Measurements from ENCODE around the gene PPP2CA. TPM values are rescaled to one million over a fixed set of nuclear protein-coding genes. Genes with fewer than 3 reads are reported as not detected.

The PPP2CA gene
- total and polyA plus RNA-seq, 2 experiments from 2014 or later: 184 to 223 TPM

DNA sequence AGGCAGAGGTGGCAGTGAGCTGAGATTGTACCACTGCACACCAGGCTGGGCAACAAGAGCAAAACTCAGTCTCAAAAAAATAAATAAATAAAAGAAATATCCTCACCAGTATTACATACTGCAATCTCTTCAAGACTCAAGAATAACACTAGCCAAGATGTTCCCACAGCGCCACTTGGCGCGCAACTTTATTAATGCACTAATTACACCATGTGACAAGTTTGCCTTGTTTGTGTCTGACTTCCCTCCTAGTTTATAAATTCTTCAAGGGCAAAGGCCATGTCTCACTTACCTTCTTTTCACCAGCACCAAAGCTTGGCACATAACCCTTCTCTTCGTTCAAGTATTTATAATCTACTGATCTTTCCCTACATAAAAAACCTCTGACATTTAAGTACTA is 53.9 kb downstream of the PPP2CA start:
- Histone ChIP-seq H3K4me3 (no peak overlapping the region), H3K27ac (no peak overlapping the region), H3F3A (ENCODE audit: insufficient read depth) (peaks cover 26% of the 10 kb centered on the region), H3K9me2 (ENCODE audit: insufficient read depth) (no peaks in the 10 kb centered on the region), H3K4me2 (ENCODE audit: unreplicated experiment) (no peak overlapping the region), H4K20me1 (ENCODE audit: insufficient read depth) (peaks cover 20% of the 10 kb centered on the region), H3K79me2 (ENCODE audit: insufficient read depth) (peaks cover 97% of the 10 kb centered on the region), H3K4me1 (ENCODE audit: insufficient read depth) (peaks cover 20% of the 10 kb centered on the region), H3K27me3 (replicated peaks; ENCODE audit: insufficient read depth) (no peaks in the 10 kb centered on the region), H3K9ac (no peak overlapping the region), H3K36me3 (ENCODE audit: low read depth) (peaks cover 50% of the 10 kb centered on the region), H2AFZ (no peak overlapping the region), H3K9me3 (ENCODE audit: low read depth) (no peaks in the 10 kb centered on the region)
- WGBS, 2 experiments (ENCODE audit: low coverage in 1 of 2, low lambda C conversion rate in 2 of 2, missing lambda C conversion rate in 2 of 2): 95 to 98% methylated on average over 4 of the region's 4 CpGs
- DNase-seq: no peak
- TF ChIP-seq EZH2phosphoT487 (IDR thresholded peaks at IDR 0.05; ENCODE audit: insufficient read depth, low read depth): no peak
- no peak for TF ChIP-seq EZH2 (IDR thresholded peaks at IDR 0.05; ENCODE audit: insufficient read depth, poor library complexity, severe bottlenecking)
- in situ Hi-C loops (cut with MboI): no loop called here

DNA sequence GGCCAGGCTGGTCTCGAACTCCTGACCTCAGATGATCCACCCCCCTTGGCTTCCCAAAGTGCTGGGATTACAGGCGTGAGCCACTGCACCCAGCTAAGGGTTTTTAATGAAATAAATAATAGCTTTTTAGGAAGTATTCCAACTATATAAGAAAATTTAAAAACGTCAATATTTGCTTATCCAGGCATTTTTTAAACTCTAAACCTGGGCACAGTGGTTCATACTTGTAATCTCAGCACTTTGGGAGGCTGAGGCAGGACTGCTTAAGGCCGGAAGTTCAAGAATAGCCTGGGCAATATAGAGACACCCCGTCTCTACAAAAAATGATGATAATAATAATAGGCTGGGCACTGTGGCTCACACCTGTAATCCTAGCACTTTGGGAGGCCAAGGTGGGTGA is 63.3 kb downstream of the PPP2CA start:
- Histone ChIP-seq H3K79me2 (ENCODE audit: insufficient read depth) (peaks cover 96% of the 10 kb centered on the region), H3K9ac (no peak overlapping the region), H3K4me1 (ENCODE audit: insufficient read depth) (no peaks in the 10 kb centered on the region), H3K27me3 (replicated peaks; ENCODE audit: insufficient read depth) (no peaks in the 10 kb centered on the region), H3K27ac (no peak overlapping the region), H3K9me3 (ENCODE audit: low read depth) (no peaks in the 10 kb centered on the region), H3K4me2 (ENCODE audit: unreplicated experiment) (no peak overlapping the region), H3K4me3 (no peak overlapping the region), H3K36me3 (ENCODE audit: low read depth) (peaks cover 89% of the 10 kb centered on the region), H3F3A (ENCODE audit: insufficient read depth) (peaks cover 9% of the 10 kb centered on the region), H3K9me2 (ENCODE audit: insufficient read depth) (no peaks in the 10 kb centered on the region), H2AFZ (no peak overlapping the region), H4K20me1 (ENCODE audit: insufficient read depth) (peaks cover 3% of the 10 kb centered on the region; the same call in 1 of the 2 replicates)
- in situ Hi-C loops (cut with MboI): no loop called here
- 96 to 97% methylated on average over 5 of the region's 5 CpGs for WGBS, 2 experiments (ENCODE audit: low coverage in 1 of 2, low lambda C conversion rate in 2 of 2, missing lambda C conversion rate in 2 of 2)
- TF ChIP-seq EZH2phosphoT487 (IDR thresholded peaks at IDR 0.05; ENCODE audit: insufficient read depth, low read depth): no peak
- no peak for TF ChIP-seq EZH2 (IDR thresholded peaks at IDR 0.05; ENCODE audit: insufficient read depth, poor library complexity, severe bottlenecking)
- DNase-seq: no peak

DNA sequence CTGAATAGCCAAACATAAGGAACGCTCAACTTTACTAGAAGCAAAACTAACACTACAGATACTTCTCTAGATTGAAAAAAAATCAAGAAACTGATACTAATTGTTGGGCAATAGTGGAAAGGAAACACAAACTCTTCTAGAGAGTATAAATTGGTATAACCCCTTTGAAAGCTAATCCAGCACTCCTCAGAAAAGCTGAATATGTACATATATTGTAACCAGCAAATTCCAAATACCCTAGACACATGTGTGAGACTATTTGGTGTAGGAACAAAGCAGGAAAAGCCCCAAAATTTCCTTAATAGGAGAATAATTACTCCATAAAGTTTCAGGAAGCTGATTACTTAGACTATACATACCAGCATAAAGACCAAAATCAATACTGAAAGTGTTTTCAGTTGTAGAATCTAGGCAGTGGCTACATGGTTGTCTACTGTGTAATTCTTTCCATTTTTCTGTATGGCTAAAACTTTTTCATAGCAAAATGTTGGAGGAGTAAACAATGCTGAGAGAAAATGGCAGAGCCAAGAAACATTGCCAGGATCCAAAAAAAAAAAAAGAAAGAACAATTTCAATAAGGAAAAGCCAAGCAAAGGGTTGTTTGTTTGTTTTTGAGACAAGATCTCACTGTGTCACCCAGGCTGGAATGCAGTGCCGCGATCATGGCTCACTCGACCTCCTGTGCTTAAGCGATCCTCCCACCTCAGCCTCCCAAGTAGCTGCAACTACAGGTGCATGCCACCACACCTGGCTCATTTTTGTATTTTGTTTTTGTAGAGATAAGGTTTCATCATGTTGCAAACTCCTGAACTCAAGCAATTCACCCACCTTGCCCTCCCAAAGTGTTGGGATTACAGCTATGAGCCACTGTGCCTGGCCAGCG is 64.1 kb downstream of the PPP2CA start:
- H3K27ac ChIP-seq: no peak overlapping the region
- no peaks in the 10 kb centered on the region for H3K4me1 ChIP-seq (ENCODE audit: insufficient read depth)
- TF ChIP-seq EZH2 (IDR thresholded peaks at IDR 0.05; ENCODE audit: insufficient read depth, poor library complexity, severe bottlenecking) (no peak), EZH2phosphoT487 (IDR thresholded peaks at IDR 0.05; ENCODE audit: insufficient read depth, low read depth) (no peak)
- H3F3A ChIP-seq (ENCODE audit: insufficient read depth): peaks cover 11% of the 10 kb centered on the region
- peaks cover 86% of the 10 kb centered on the region for H3K36me3 ChIP-seq (ENCODE audit: low read depth)
- no peaks in the 10 kb centered on the region for H3K9me2 ChIP-seq (ENCODE audit: insufficient read depth)
- no peaks in the 10 kb centered on the region for H3K27me3 ChIP-seq (replicated peaks; ENCODE audit: insufficient read depth)
- H3K9ac ChIP-seq: no peak overlapping the region
- H3K79me2 ChIP-seq (ENCODE audit: insufficient read depth): peaks cover 95% of the 10 kb centered on the region
- no peak for DNase-seq
- H3K4me2 ChIP-seq (ENCODE audit: unreplicated experiment): no peak overlapping the region
- H3K9me3 ChIP-seq (ENCODE audit: low read depth): no peaks in the 10 kb centered on the region
- H2AFZ ChIP-seq: no peak overlapping the region
- in situ Hi-C loops (cut with MboI): no loop called here
- no peak overlapping the region for H3K4me3 ChIP-seq
- peaks cover 2% of the 10 kb centered on the region; the same call in 1 of the 2 replicates for H4K20me1 ChIP-seq (ENCODE audit: insufficient read depth)
- 97% methylated on average over 6 of the region's 6 CpGs for WGBS, 2 experiments (ENCODE audit: low coverage in 1 of 2, low lambda C conversion rate in 2 of 2, missing lambda C conversion rate in 2 of 2)

- Histone ChIP-seq H3K79me2 (ENCODE audit: insufficient read depth) (peaks cover 97% of the 10 kb centered on the region), H3K27me3 (replicated peaks; ENCODE audit: insufficient read depth) (no peaks in the 10 kb centered on the region), H3K27ac (no peak overlapping the region), H3K4me2 (ENCODE audit: unreplicated experiment) (no peak overlapping the region), H3F3A (ENCODE audit: insufficient read depth) (peaks cover 60% of the 10 kb centered on the region), H3K9me2 (ENCODE audit: insufficient read depth) (no peaks in the 10 kb centered on the region), H3K9ac (no peak overlapping the region), H3K4me3 (no peak overlapping the region), H3K9me3 (ENCODE audit: low read depth) (no peaks in the 10 kb centered on the region), H3K4me1 (ENCODE audit: insufficient read depth) (peaks cover 3% of the 10 kb centered on the region; the same call in 1 of the 2 replicates), H4K20me1 (ENCODE audit: insufficient read depth) (peaks cover 8% of the 10 kb centered on the region; the same call in 1 of the 2 replicates), H2AFZ (no peak overlapping the region), H3K36me3 (ENCODE audit: low read depth) (peaks cover 56% of the 10 kb centered on the region)
- in situ Hi-C loops (cut with MboI): no loop called here
- DNase-seq: no peak
- WGBS, 2 experiments (ENCODE audit: low coverage in 1 of 2, low lambda C conversion rate in 2 of 2, missing lambda C conversion rate in 2 of 2): 95 to 97% methylated on average over 1 of the region's 1 CpG
- TF ChIP-seq EZH2 (IDR thresholded peaks at IDR 0.05; ENCODE audit: insufficient read depth, poor library complexity, severe bottlenecking): no peak
- no peak for TF ChIP-seq EZH2phosphoT487 (IDR thresholded peaks at IDR 0.05; ENCODE audit: insufficient read depth, low read depth)
Measured at GRCh38 chr5:134153657-134154056, 72.2 kb downstream of the PPP2CA start.

Measured in GM23248 (cell line).